CD4-positive, alpha-beta T cell (primary cell): ENCODE results near the gene POM121C. TPM values are rescaled to one million over a fixed set of nuclear protein-coding genes. Genes with fewer than 3 reads are reported as not detected.
A peak's percentile ranks its signal among the peaks of the same experiment; 100 is the strongest.
"Not testable (repeated sequence)": the region's sequence is repeated elsewhere in the genome, so short reads cannot be mapped to it uniquely, and the experiment has no call there.

Experiments used
- ATAC-seq: fragments of 200-7000 bp; cut with Tn5 transposase; one replicate; pipeline ENCODE4 v1.10.0; 2022; ENCODE audit warnings: mild to moderate bottlenecking; ENCODE audit not compliant: poor library complexity
- CTCF ChIA-PET: fragments of 350-600 bp; sonication (Branson Sonifier 250); formaldehyde crosslinking; loops from one replicate; lab custom pipeline; 2021; ENCODE audit warnings: antibody characterized with exemption, inconsistent platforms; lab: Charles Lee
- POLR2A ChIA-PET: fragments of 350-600 bp; sonication (Branson Sonifier 250); formaldehyde crosslinking; loops from one replicate; lab custom pipeline; 2021; ENCODE audit warnings: antibody characterized with exemption, inconsistent platforms; lab: Charles Lee
- DNase-seq, 14 experiments: peaks; one replicate each; pipeline ENCODE4 v3.0.0-alpha.2; 2013 to 2020; ENCODE audit warnings: mixed read lengths in 2 of 14
- H3K27ac ChIP-seq, 2 donors: one replicate each; pipeline versions ENCODE4 v1.5.1 to v1.7.0; 2013; ENCODE audit warnings: low read length in 2 of 2, low read depth in 1 of 2, mild to moderate bottlenecking in 1 of 2
- H3K27me3 ChIP-seq, 2 experiments: 1 replicate in 1 of 2; 2 replicates in 1 of 2; pipeline versions ENCODE4 v1.6.1 to v1.7.0; 2013; ENCODE audit warnings: low read length in 2 of 2, control low read depth in 1 of 2, mild to moderate bottlenecking in 1 of 2, moderate library complexity in 1 of 2; ENCODE audit not compliant: insufficient read depth in 2 of 2, control insufficient read depth in 1 of 2
- H3K36me3 ChIP-seq: one replicate; pipeline ENCODE4 v1.6.1; 2013; ENCODE audit warnings: low read length, control low read depth; ENCODE audit not compliant: insufficient read depth
- H3K4me1 ChIP-seq: one replicate; pipeline ENCODE4 v1.6.1; 2013; ENCODE audit warnings: low read length, control low read depth; ENCODE audit not compliant: insufficient read depth
- H3K4me3 ChIP-seq: one replicate; pipeline ENCODE4 v1.5.1; 2013; ENCODE audit warnings: mild to moderate bottlenecking, low read length, moderate library complexity
- H3K9me3 ChIP-seq, 2 experiments: 1 replicate in 1 of 2; 2 replicates in 1 of 2; pipeline versions ENCODE4 v1.6.1 to v1.7.0; 2013; ENCODE audit warnings: low read length in 2 of 2, mild to moderate bottlenecking in 2 of 2, control low read depth in 1 of 2, moderate library complexity in 1 of 2; ENCODE audit not compliant: control insufficient read depth in 1 of 2, insufficient read depth in 1 of 2
- H3K27ac Mint-ChIP-seq: one replicate; pipeline ENCODE4 v1.8.0; 2020; ENCODE audit warnings: mixed read lengths
- H3K27me3 Mint-ChIP-seq: one replicate; pipeline ENCODE4 v1.8.0; 2021; ENCODE audit warnings: mixed read lengths
- H3K36me3 Mint-ChIP-seq: one replicate; pipeline ENCODE4 v1.8.0; 2021; ENCODE audit warnings: low read depth, mixed read lengths
- H3K4me1 Mint-ChIP-seq: one replicate; pipeline ENCODE4 v1.8.0; 2021; ENCODE audit warnings: low read depth, mixed read lengths
- H3K4me3 Mint-ChIP-seq: one replicate; pipeline ENCODE4 v1.8.0; 2020; ENCODE audit warnings: mild to moderate bottlenecking, mixed read lengths
- H3K9me3 Mint-ChIP-seq: one replicate; pipeline ENCODE4 v1.8.0; 2020; ENCODE audit warnings: mixed read lengths
- intact Hi-C, 2 experiments: fragments of 100-400 bp; cut with DNase I in 1 of 2; cut with micrococcal nuclease in 1 of 2; formaldehyde crosslinking; loops; one replicate each; pipeline versions ENCODE4 v1.15.1 to v1.9.0; 2023 to 2025; cut with DNase I, micrococcal nuclease
- total RNA-seq, 174 experiments: library from RNA in 2 of 174; stranded (reverse) in 2 of 174; gene quantifications; one replicate each; pipeline ENCODE4 v1.2.3 and lab custom pipeline; 2021 to 2026

POM121C gene
- total RNA-seq, 2 experiments from 2014 or later, result 97.6 to 99.5 TPM

- H3K4me3 ChIP-seq, DNase-seq, intact Hi-C loops, H3K4me1 Mint-ChIP-seq, H3K9me3 Mint-ChIP-seq, CTCF ChIA-PET, H3K9me3 ChIP-seq, ATAC-seq, H3K36me3 ChIP-seq, H3K4me3 Mint-ChIP-seq, H3K27ac Mint-ChIP-seq, H3K27ac ChIP-seq, POLR2A ChIA-PET, H3K27me3 ChIP-seq, H3K27me3 Mint-ChIP-seq, H3K4me1 ChIP-seq, H3K36me3 Mint-ChIP-seq: not testable (repeated sequence)
These were observed 81.4 kb downstream of the POM121C start for GRCh38 chr7:75404663-75405062.

GRCh38 chr7:75403455-75404443 is 82.3 kb downstream of the POM121C start:
- intact Hi-C loops, H3K4me1 ChIP-seq, H3K36me3 Mint-ChIP-seq, ATAC-seq, H3K4me3 Mint-ChIP-seq, H3K9me3 ChIP-seq, H3K27ac Mint-ChIP-seq, H3K4me1 Mint-ChIP-seq, H3K27me3 ChIP-seq, H3K27me3 Mint-ChIP-seq, H3K27ac ChIP-seq, H3K4me3 ChIP-seq, H3K36me3 ChIP-seq, POLR2A ChIA-PET, H3K9me3 Mint-ChIP-seq, CTCF ChIA-PET, DNase-seq: not testable (repeated sequence)

GRCh38 chr7:75400575-75400974 is 85.5 kb downstream of the POM121C start:
- H3K9me3 ChIP-seq, DNase-seq, H3K4me3 Mint-ChIP-seq, H3K4me1 Mint-ChIP-seq, H3K4me1 ChIP-seq, H3K27ac ChIP-seq, POLR2A ChIA-PET, H3K36me3 ChIP-seq, intact Hi-C loops, H3K36me3 Mint-ChIP-seq, CTCF ChIA-PET, ATAC-seq, H3K27me3 Mint-ChIP-seq, H3K27me3 ChIP-seq, H3K4me3 ChIP-seq, H3K9me3 Mint-ChIP-seq, H3K27ac Mint-ChIP-seq: not testable (repeated sequence)

- H3K27ac ChIP-seq, H3K4me3 ChIP-seq, H3K4me3 Mint-ChIP-seq, H3K4me1 Mint-ChIP-seq, H3K9me3 ChIP-seq, H3K9me3 Mint-ChIP-seq, H3K4me1 ChIP-seq, POLR2A ChIA-PET, H3K27me3 ChIP-seq, DNase-seq, H3K36me3 Mint-ChIP-seq, CTCF ChIA-PET, intact Hi-C loops, H3K27ac Mint-ChIP-seq, H3K27me3 Mint-ChIP-seq, H3K36me3 ChIP-seq: not testable (repeated sequence)
- ATAC-seq, result peak; percentile 92
These were observed 87.1 kb downstream of the POM121C start for GRCh38 chr7:75398771-75399700.

- H3K27ac ChIP-seq, H3K27me3 ChIP-seq, POLR2A ChIA-PET, H3K4me1 ChIP-seq, H3K27me3 Mint-ChIP-seq, H3K9me3 Mint-ChIP-seq, DNase-seq, H3K27ac Mint-ChIP-seq, intact Hi-C loops, H3K4me3 Mint-ChIP-seq, CTCF ChIA-PET, H3K9me3 ChIP-seq, H3K36me3 ChIP-seq, H3K4me3 ChIP-seq, H3K4me1 Mint-ChIP-seq, ATAC-seq, H3K36me3 Mint-ChIP-seq: not testable (repeated sequence)
These were observed 88.2 kb downstream of the POM121C start for GRCh38 chr7:75397865-75398264.

GRCh38 chr7:75395329-75395728 is 90.8 kb downstream of the POM121C start, which contains the start of gene TRIM73:
TSS of gene TRIM73 (plus strand) at chr7:75395629. CDS start at chr7:75398934, 3,305 bp downstream.
- H3K27ac Mint-ChIP-seq, H3K4me1 Mint-ChIP-seq, CTCF ChIA-PET, H3K4me3 Mint-ChIP-seq, H3K27me3 Mint-ChIP-seq, intact Hi-C loops, H3K27me3 ChIP-seq, H3K27ac ChIP-seq, H3K4me1 ChIP-seq, POLR2A ChIA-PET, DNase-seq, H3K36me3 Mint-ChIP-seq, H3K9me3 Mint-ChIP-seq, H3K9me3 ChIP-seq, H3K4me3 ChIP-seq, H3K36me3 ChIP-seq, ATAC-seq: not testable (repeated sequence)
